Activated CD4-positive, alpha-beta T cell treated with anti-CD3 and anti-CD28 coated beads, Interleukin-2, amount 10 ng/mL, durations not matched to agents 7 days and 5 days (primary cell): ENCODE data around the gene CHRM1. TPM values are rescaled to one million over a fixed set of nuclear protein-coding genes. Genes with fewer than 3 reads are reported as not detected.

Source experiments
- CTCF ChIA-PET: fragments of 350-600 bp; sonication (Branson Sonifier 250); formaldehyde crosslinking; loops from one replicate; lab custom pipeline; 2021; ENCODE audit warnings: antibody characterized with exemption; lab: Charles Lee
- POLR2A ChIA-PET: fragments of 350-600 bp; sonication (Branson Sonifier 250); formaldehyde crosslinking; loops from one replicate; lab custom pipeline; 2021; ENCODE audit warnings: antibody characterized with exemption; lab: Charles Lee
- DNase-seq: peaks from one replicate; pipeline ENCODE4 v3.0.0-alpha.2; 2020
- H3K27ac Mint-ChIP-seq: one replicate; pipeline ENCODE4 v1.8.0; 2021; ENCODE audit warnings: mild to moderate bottlenecking, moderate library complexity, mixed read lengths
- H3K27me3 Mint-ChIP-seq: one replicate; pipeline ENCODE4 v1.8.0; 2021; ENCODE audit warnings: mixed read lengths
- H3K36me3 Mint-ChIP-seq: one replicate; pipeline ENCODE4 v1.8.0; 2021; ENCODE audit warnings: low read depth, mixed read lengths
- H3K4me1 Mint-ChIP-seq: one replicate; pipeline ENCODE4 v1.8.0; 2021; ENCODE audit warnings: mixed read lengths
- H3K4me3 Mint-ChIP-seq: one replicate; pipeline ENCODE4 v1.8.0; 2021; ENCODE audit warnings: mild to moderate bottlenecking, moderate library complexity, mixed read lengths
- H3K9me3 Mint-ChIP-seq: one replicate; pipeline ENCODE4 v1.8.0; 2021; ENCODE audit warnings: mixed read lengths
- total RNA-seq, 2 experiments: library from RNA; stranded (reverse); gene quantifications; one replicate each; pipeline ENCODE4 v1.2.3, GENCODE V29; 2021

CHRM1 gene
- total RNA-seq, 2 experiments from 2014 or later = not detected

DNA sequence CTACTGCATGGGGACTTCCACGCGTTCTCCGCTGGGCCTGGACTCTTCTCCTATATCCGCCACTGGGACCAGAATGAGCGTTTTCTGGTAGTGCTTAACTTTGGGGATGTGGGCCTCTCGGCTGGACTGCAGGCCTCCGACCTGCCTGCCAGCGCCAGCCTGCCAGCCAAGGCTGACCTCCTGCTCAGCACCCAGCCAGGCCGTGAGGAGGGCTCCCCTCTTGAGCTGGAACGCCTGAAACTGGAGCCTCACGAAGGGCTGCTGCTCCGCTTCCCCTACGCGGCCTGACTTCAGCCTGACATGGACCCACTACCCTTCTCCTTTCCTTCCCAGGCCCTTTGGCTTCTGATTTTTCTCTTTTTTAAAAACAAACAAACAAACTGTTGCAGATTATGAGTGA, 32.8 kb downstream of the CHRM1 start:
- DNase-seq = no peak
- Mint-ChIP-seq H3K4me1 (peaks cover 31% of the 10 kb centered on the region), H3K27me3 (peaks cover 2% of the 10 kb centered on the region), H3K4me3 (no peak overlapping the region), H3K36me3 (peaks cover 60% of the 10 kb centered on the region), H3K27ac (no peak overlapping the region), H3K9me3 (no peaks in the 10 kb centered on the region)
- ChIA-PET CTCF (no interaction called here), POLR2A (no interaction called here)

- Mint-ChIP-seq H3K27ac (no peak overlapping the region), H3K9me3 (no peaks in the 10 kb centered on the region), H3K27me3 (no peaks in the 10 kb centered on the region), H3K4me3 (no peak overlapping the region), H3K36me3 (peaks cover 83% of the 10 kb centered on the region), H3K4me1 (peaks cover 46% of the 10 kb centered on the region)
- DNase-seq = no peak
- CTCF ChIA-PET = interaction anchor here (0.6 to 4.5 kb wide), 7 partner anchors 10 to 467 kb away, joined by 3 to 26 read pairs (median 3); partner anchors contain the start of gene SCGB1A1
- POLR2A ChIA-PET = interaction anchor here (0.6 kb wide), 2 partner anchors 21 to 33 kb away, joined by 3 to 13 read pairs; no protein-coding TSS in a partner anchor
These were observed 35.9 kb downstream of the CHRM1 start for GRCh38 chr11:62885137-62885750.

DNA sequence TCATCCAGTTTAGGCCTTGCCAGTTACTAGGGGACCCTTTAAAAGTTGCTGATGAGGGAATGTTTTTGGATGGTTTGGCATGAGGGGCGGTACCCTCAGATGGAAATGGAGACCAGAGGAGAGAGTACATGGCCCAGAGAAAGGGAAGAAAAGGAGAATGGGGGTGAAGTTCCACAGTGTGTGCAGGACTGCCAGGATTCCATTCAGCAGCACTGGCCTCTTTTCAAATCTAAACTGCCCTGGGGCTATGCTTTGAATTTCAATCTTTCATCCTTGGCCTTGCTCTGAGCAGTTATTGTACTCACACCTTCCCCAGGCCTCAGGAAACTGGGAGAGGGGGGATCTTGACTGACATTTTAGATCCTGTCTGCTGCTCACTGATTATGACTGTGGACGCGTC, 37.5 kb downstream of the CHRM1 start:
- no peaks in the 10 kb centered on the region for H3K9me3 Mint-ChIP-seq
- peaks cover 53% of the 10 kb centered on the region for H3K4me1 Mint-ChIP-seq
- peaks cover 72% of the 10 kb centered on the region for H3K36me3 Mint-ChIP-seq
- no peaks in the 10 kb centered on the region for H3K27me3 Mint-ChIP-seq
- POLR2A ChIA-PET = no interaction called here
- peak overlapping the region; percentile 98 for H3K4me3 Mint-ChIP-seq
- no peak for DNase-seq
- CTCF ChIA-PET = interaction anchor here (0.6 to 4.5 kb wide), 4 partner anchors 9 to 97 kb away, joined by 4 to 27 read pairs (median 15); partner anchors contain the start of gene TMEM179B
- H3K27ac Mint-ChIP-seq = peak overlapping the region; percentile 100

DNA sequence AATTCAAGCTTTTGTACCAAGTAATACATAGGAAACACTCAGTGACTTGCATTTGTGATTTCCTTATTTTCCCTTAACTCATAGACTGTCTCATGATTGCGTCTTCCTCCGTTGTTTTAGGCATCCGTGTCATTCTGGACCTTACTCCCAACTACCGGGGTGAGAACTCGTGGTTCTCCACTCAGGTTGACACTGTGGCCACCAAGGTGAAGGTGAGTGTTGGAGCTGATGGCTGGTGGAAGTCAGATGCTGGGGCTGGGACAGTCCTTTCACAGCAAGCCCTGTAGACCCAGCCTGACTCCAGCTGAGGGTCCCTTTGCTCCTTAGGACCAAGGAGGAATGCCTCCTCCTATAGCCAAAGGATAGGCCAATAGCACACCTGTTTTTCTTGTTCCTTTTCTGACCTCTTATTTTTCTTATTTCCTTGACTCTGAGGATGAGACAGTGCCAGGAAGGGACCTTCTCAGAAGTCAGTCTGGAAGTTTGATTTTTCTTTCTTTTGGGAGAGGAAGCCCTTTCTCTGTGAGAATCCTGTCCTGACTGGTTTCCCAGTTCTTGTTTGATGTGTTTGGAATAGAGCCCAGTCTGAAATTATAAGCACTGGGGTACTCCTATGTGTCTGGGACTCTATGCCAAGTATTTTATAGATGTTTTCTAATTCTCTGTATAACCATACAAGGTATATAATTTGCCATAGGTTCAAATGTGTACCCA, 38.2 kb downstream of the CHRM1 start:
- Mint-ChIP-seq H3K27ac (peak overlapping the region; percentile 100), H3K9me3 (no peaks in the 10 kb centered on the region), H3K36me3 (peaks cover 65% of the 10 kb centered on the region), H3K27me3 (no peaks in the 10 kb centered on the region), H3K4me1 (peaks cover 53% of the 10 kb centered on the region), H3K4me3 (peak overlapping the region; percentile 98)
- DNase-seq = no peak
- ChIA-PET CTCF (interaction anchor here (0.6 to 4.5 kb wide), 5 partner anchors 8 to 129 kb away, joined by 4 to 27 read pairs (median 12); partner anchors contain the start of genes TMEM179B and ZBTB3), POLR2A (interaction anchor here (0.7 to 2.7 kb wide), 2 partner anchors 42 to 497 kb away, joined by 3 to 17 read pairs; no protein-coding TSS in a partner anchor)

GRCh38 chr11:62882431-62882749, 38.8 kb downstream of the CHRM1 start:
- POLR2A ChIA-PET = interaction anchor here (0.7 to 2.7 kb wide), 2 partner anchors 41 to 497 kb away, joined by 3 to 17 read pairs; no protein-coding TSS in a partner anchor
- Mint-ChIP-seq H3K27ac (peak overlapping the region; percentile 100), H3K4me1 (peaks cover 55% of the 10 kb centered on the region), H3K9me3 (no peaks in the 10 kb centered on the region), H3K4me3 (peak overlapping the region; percentile 98), H3K36me3 (peaks cover 63% of the 10 kb centered on the region), H3K27me3 (no peaks in the 10 kb centered on the region)
- no peak for DNase-seq
- CTCF ChIA-PET = interaction anchor here (1.7 to 4.5 kb wide), 5 partner anchors 19 to 129 kb away, joined by 10 to 35 read pairs (median 26); partner anchors contain the start of genes TMEM179B and ZBTB3

DNA sequence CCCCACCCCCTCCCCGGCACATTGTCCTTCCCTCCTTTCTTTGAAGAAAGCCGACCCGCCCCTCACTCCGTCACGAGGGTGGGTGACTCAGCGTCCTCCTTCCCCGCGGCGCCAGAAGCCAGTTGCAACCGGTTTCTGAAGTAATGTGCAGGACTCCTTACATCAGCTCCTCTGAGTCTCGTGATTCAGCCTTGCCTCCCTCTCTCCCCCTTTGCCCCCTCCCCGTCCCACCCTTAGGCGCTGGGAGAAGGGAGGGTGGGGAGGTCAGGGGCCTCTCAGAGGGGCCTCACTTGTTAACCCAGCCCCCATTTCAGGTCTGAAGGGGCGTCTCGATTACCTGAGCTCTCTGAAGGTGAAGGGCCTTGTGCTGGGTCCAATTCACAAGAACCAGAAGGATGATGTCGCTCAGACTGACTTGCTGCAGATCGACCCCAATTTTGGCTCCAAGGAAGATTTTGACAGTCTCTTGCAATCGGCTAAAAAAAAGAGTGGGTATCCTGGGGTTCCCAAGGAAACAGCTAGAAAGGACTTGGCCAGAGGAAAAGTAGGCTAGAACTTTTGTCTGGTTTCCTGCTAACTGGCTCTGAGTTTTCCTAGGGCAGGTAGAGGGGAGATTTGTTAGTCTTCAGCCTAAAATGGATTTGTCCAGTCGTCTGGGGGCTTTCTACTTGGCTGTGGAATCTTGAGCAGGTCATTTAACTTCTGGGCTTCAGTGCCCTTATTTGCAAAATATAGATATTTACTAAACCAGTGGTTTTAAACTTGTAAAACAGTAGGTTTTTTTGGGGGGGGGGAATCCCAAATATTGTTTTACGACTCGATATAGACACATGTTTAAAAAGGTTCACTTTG, 39.4 kb downstream of the CHRM1 start:
- no peaks in the 10 kb centered on the region for H3K27me3 Mint-ChIP-seq
- peak overlapping the region; percentile 98 for H3K4me3 Mint-ChIP-seq
- peaks cover 53% of the 10 kb centered on the region for H3K4me1 Mint-ChIP-seq
- peaks cover 60% of the 10 kb centered on the region for H3K36me3 Mint-ChIP-seq
- peak overlapping the region; percentile 100 for H3K27ac Mint-ChIP-seq
- no peaks in the 10 kb centered on the region for H3K9me3 Mint-ChIP-seq
- ChIA-PET POLR2A (interaction anchor here (0.6 to 2.7 kb wide), 9 partner anchors 26 to 280 kb away, joined by 3 to 17 read pairs (median 3); partner anchors contain the start of genes HNRNPUL2, MTA2, TAF6L and TTC9C), CTCF (interaction anchor here (0.6 to 4.5 kb wide), 27 partner anchors 9 to 457 kb away, joined by 3 to 35 read pairs (median 4); partner anchors contain the start of genes C11orf98, CSKMT, ROM1 and TMEM179B)
- peak; percentile 96 for DNase-seq

DNA sequence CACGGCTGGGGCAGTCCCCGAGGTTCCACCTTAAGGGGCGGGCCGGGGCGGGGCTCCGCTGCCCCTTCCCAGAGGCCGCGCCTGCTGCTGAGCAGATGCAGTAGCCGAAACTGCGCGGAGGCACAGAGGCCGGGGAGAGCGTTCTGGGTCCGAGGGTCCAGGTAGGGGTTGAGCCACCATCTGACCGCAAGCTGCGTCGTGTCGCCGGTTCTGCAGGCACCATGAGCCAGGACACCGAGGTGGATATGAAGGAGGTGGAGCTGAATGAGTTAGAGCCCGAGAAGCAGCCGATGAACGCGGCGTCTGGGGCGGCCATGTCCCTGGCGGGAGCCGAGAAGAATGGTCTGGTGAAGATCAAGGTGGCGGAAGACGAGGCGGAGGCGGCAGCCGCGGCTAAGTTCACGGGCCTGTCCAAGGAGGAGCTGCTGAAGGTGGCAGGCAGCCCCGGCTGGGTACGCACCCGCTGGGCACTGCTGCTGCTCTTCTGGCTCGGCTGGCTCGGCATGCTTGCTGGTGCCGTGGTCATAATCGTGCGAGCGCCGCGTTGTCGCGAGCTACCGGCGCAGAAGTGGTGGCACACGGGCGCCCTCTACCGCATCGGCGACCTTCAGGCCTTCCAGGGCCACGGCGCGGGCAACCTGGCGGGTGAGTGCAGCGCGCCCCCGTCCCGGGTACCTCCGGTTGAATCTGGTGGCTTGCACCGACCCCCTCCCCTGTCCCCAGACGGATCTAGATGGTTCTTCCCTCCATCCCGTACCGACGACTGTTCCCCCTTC, 40.2 kb downstream of the CHRM1 start, which contains the start of gene SLC3A2:
Gene SLC3A2, plus strand, starts transcription at position 94 of the 776 bp plus-strand sequence. Its CDS starts 128 bp downstream, at position 222.
- H3K4me1 Mint-ChIP-seq = peaks cover 53% of the 10 kb centered on the region
- peaks cover 54% of the 10 kb centered on the region for H3K36me3 Mint-ChIP-seq
- peak within 1 kb of the TSS; percentile 98 for H3K4me3 Mint-ChIP-seq
- peak; percentile 89 for DNase-seq
- ChIA-PET POLR2A (interaction anchor here (0.6 to 2.7 kb wide), 11 partner anchors 26 to 279 kb away, joined by 3 to 17 read pairs (median 3); partner anchors contain the start of genes HNRNPUL2, LBHD1, MTA2 and TAF6L), CTCF (interaction anchor here (0.5 to 4.5 kb wide), 39 partner anchors 9 to 1012 kb away, joined by 3 to 35 read pairs (median 4); partner anchors contain the start of genes BSCL2, C11orf98, CSKMT and GNG3)
- no peaks in the 10 kb centered on the region for H3K9me3 Mint-ChIP-seq
- no peaks in the 10 kb centered on the region for H3K27me3 Mint-ChIP-seq
- peak within 1 kb of the TSS; percentile 100 for H3K27ac Mint-ChIP-seq

DNA sequence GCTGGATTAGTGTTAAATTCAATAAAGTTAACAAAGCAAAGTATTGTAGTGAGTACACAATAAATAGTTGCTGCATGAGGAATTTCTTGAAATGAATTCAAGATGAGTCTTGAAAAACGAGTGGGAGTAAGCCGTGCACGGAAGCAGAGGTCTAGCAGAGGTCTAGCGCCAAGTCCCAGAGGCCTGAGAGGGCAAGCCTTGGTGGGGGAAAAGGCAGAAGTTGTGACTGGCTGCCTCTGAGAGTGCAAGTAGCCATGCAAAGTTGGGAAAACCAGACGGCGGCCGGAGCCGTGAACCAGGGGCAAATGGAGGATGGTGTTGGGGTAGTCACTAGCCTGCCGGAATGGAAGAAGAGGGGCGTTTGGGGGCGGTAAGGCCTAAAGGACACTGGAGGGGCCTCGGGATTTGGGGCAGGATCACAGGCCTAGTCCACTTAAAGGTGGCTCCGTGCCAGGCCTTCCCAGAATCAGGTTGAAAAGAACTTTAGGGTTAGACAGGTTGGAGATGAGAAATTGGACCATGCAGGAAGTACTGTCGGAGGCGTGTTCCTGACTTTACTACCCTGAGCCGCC, 40.8 kb downstream of the CHRM1 start:
- no peaks in the 10 kb centered on the region for H3K9me3 Mint-ChIP-seq
- no peaks in the 10 kb centered on the region for H3K27me3 Mint-ChIP-seq
- ChIA-PET CTCF (interaction anchor here (0.7 to 4.1 kb wide), 16 partner anchors 12 to 456 kb away, joined by 3 to 35 read pairs (median 6); partner anchors contain the start of genes BSCL2, GNG3, LBHD1 and TMEM179B), POLR2A (interaction anchor here (1.3 kb wide), 2 partner anchors 25 to 171 kb away, joined by 4 to 12 read pairs; no protein-coding TSS in a partner anchor)
- no peak for DNase-seq
- H3K4me3 Mint-ChIP-seq = peak overlapping the region; percentile 98
- H3K27ac Mint-ChIP-seq = peak overlapping the region; percentile 100
- peaks cover 47% of the 10 kb centered on the region for H3K36me3 Mint-ChIP-seq
- peaks cover 48% of the 10 kb centered on the region for H3K4me1 Mint-ChIP-seq

DNA sequence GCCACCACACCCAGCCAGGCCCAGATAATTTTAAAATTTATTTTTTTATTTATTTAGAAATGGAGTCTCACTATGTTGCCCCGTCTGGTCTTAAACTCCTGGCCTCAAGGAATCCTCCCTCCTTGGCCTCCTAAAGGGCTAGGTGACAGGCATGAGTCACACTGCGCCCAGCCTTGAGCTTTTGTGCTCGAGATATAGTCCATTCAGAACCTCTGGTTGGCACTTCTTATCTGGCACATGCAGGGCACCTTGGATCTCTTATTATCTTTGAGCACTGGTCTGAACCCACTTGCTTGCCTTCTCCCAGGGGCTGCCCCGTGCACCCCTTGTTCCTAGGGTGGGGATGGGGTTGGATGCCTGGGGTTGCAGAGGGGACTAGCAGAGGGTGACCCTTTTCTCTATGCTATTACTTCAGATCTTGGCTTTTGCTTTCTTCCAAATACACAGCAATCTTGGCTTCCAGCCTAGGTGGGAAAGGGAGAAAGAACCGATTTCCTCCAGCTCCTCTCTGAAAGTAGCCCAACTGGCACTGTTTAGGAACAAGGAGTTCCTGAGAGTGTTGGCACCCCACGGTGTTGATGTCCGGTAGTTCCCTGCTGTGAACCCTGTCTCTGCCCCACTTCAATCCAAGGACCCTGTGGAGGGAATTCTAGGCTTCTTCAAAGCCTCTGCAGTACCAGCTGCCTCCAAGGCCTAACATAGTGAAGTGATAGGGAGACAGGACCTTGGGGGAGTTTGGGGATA, 41.8 kb downstream of the CHRM1 start:
- peak overlapping the region; percentile 98 for H3K4me3 Mint-ChIP-seq
- H3K4me1 Mint-ChIP-seq = peaks cover 43% of the 10 kb centered on the region
- POLR2A ChIA-PET = interaction anchor here (1.0 kb wide), 1 partner anchor 125 kb away, joined by 3 read pairs; the partner anchor contains the start of gene ZBTB3
- CTCF ChIA-PET = interaction anchor here (3.4 kb wide), 1 partner anchor 16 kb away, joined by 35 read pairs; no protein-coding TSS in a partner anchor
- H3K9me3 Mint-ChIP-seq = no peaks in the 10 kb centered on the region
- peaks cover 40% of the 10 kb centered on the region for H3K36me3 Mint-ChIP-seq
- no peak for DNase-seq
- no peaks in the 10 kb centered on the region for H3K27me3 Mint-ChIP-seq
- peak overlapping the region; percentile 100 for H3K27ac Mint-ChIP-seq

DNA sequence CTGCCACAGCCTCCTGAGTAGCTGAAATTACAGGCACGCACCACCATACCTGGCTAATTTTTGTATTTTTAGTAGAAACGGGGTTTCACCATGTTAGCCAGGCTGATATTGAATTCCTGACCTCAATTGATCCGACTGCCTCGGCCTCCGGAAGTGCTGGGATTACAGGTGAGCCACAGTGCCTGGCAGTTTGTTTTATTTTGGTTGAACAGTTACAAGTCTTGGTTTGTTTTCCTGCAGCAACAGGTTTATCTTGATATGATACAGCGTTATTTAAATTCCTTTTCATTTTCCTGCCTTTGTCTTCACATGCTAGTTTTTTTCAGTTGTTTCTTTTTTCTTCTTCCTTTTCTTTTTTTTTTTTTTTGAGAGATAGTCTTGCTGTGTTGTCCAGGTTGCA, 44.5 kb downstream of the CHRM1 start:
- CTCF ChIA-PET = no interaction called here
- peaks cover 19% of the 10 kb centered on the region for H3K4me1 Mint-ChIP-seq
- POLR2A ChIA-PET = interaction anchor here (0.9 kb wide), 1 partner anchor 35 kb away, joined by 3 read pairs; no protein-coding TSS in a partner anchor
- H3K27ac Mint-ChIP-seq = no peak overlapping the region
- no peak for DNase-seq
- peaks cover 18% of the 10 kb centered on the region for H3K36me3 Mint-ChIP-seq
- H3K9me3 Mint-ChIP-seq = no peaks in the 10 kb centered on the region
- H3K4me3 Mint-ChIP-seq = no peak overlapping the region
- H3K27me3 Mint-ChIP-seq = no peaks in the 10 kb centered on the region
